HG03354 (cell line): Measurements from ENCODE around the gene ID1.
"Not testable (repeated sequence)": the region's sequence is repeated elsewhere in the genome, so short reads cannot be mapped to it uniquely, and the experiment has no call there.

ENCODE experiments used
- ATAC-seq: cut with Tn5 transposase; IDR thresholded peaks from one replicate; pipeline ENCODE4 v1.9.1; 2021; ENCODE audit warnings: mild to moderate bottlenecking; ENCODE audit not compliant: unreplicated experiment, poor library complexity, severe bottlenecking

Gene ID1

DNA sequence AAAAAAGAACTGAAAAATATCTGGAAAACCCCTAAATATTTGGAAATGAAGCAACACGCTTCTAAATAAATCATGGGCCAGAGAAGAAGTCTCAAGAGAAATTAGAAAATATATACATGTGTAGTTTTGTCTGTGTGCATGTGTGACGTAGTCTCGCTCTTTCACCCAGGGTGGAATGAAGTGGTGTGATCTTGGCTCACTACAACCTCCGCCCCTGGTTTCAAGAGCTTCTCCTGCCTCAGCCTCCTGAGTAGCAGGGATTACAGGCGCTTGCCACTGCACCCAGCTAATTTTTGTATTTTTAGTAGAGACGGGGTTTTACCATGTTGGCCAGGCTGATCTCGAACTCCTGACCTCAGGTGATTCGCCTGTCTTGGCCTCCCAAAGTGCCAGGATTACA lies 21.4 kb downstream of the ID1 start:
- ATAC-seq, result not testable (repeated sequence)

DNA sequence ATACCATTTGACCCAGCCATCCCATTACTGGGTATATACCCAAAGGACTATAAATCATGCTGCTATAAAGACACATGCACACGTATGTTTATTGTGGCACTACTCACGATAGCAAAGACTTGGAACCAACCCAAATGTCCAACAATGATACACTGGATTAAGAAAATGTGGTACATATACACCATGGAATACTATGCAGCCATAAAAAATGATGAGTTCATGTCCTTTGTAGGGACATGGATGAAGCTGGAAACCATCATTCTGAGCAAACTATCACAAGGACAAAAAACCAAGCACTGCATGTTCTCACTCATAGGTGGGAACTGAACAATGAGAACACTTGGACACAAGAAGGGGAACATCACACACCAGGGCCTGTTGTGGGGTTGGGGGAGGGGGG lies 23.0 kb downstream of the ID1 start:
- not testable (repeated sequence) for ATAC-seq

DNA sequence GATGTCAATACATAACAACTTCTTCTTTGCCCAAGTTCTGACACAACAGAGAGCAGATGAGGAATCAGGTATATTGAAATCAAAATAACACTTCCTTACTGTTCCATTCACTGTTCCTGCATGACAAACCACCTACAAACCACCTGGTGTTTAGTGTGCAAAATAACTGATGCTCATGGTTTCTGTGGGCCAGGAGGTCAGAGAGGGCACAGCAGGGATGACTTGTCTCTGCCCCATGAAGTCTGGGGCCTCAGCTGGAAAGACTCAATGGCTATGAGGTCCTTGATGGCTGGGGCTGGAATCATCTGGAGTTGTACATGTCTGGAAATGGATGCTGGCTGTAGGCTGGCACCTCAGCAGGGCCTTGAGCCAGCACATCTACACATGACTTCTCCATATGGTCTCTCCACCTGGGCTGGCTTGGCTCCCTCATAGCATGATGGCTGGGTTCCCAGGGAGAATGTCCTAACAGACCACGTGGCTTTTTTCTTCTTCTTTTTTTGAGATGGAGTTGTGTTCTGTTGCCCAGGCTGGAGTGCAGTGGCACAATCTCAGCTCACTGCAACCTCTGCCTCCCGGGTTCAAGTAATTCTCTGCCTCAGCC lies 25.2 kb downstream of the ID1 start:
- ATAC-seq, result no peak

DNA sequence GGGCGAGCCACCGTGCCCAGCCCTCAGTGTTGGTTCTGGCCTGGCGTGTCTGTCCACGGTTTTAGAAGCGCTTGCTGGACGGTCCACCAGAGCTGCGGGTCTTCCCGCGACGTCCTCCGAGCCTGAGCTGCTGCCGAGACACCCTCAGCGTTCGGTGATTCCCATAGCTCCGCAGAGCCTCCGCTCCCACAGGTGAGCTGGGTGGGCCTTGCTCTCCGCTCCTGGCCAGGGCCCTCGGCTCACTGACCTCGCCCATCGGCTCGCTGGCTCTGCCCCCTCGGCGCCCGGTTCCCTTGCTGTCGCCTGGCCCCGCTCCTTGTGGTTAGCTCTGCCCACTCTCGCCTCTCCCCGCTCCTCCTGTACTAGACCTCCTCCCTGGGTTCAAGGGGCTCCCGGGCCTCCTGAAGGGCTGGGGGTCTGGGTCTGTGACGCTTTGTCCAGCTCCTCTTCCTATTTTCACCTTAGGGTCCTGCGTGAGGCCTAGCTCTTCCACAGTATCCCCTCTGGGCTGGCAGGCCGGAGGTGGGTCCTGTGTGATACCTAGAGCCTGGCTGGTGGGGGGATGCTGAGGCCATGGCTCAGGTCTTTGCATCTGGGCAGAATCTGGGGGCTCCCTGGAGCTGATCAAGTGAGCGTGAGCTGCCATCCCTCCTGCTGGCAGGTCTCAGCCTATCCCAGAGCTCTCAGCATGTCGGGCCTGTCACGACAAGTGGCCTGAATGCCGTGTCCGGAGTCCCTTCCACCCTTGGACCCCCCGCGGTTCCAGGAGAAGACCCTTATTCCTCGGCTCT lies 27.7 kb downstream of the ID1 start:
- ATAC-seq, result no peak

DNA sequence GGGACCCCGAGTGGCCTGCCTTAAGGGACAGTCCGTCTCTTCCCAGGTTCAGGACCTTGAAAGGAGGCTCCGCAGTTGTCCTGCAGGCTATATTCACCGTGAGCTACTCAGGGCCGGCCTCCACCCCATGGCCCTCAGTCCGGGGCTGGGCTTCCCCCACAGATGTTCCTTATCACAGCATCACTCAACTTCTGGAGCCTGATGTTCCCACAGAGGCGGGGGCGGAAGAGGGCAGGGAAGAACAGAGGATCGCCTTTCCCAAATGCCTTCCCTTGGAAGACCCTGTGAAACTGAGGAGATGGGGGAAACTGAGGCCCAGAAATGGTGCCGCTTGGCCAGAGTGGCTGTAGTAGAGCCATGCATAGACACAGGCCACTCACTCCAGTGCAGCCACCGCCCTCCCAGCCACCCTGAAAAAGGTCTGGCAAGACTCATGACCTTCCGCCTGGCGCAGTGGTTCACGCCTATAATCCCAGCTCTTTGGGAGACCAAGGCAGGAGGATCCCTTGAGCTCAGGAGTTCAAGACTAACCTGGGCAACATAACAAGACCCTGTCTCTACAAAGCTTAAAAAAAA lies 28.3 kb downstream of the ID1 start:
- no peak for ATAC-seq

DNA sequence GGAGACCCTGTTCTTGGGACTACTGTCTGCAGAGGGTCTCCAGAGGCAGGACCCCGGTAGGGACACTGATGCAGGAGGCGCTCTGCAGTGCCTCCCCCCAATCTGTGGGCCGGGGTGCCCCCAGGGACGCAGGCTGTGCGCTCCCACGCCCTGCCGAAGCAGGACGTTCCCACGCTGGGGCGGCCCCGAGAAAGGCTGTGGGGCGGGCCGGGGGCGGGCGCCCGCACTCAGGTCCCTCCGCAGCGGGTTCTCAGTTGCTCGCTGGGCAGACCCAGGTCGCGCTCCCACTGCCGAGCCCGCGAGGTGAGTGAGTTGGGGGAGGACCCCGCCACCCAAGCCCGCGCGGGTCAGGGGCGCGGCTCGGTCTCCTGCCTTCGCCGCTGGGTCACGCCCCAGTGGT lies 32.6 kb downstream of the ID1 start, which contains the start of gene COX4I2:
COX4I2 (plus strand) TSS at position 253 of the 400 bp plus-strand sequence. CDS start 1,106 bp downstream, outside the sequence.
- ATAC-seq, result no peak

DNA sequence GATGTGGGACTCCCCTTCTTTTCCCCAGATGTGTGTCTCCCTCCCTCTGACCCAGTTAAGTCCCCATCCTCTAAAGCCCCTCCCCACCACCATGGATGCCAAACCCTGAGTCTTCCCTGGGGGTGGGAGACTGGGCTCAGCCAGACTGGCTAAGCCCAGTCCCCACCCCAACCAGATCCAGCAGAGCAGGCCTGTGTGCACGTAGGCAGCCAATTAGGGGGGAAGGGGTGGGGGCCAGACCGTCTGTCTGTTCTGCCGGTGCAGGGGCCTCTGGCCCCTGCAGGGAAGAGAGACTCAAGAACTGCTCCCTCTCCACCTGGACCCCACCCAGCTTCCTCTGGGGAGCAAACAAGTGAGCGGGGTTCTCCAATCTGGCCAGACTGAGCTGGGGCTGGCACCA lies 33.2 kb downstream of the ID1 start:
- ATAC-seq, result no peak

DNA sequence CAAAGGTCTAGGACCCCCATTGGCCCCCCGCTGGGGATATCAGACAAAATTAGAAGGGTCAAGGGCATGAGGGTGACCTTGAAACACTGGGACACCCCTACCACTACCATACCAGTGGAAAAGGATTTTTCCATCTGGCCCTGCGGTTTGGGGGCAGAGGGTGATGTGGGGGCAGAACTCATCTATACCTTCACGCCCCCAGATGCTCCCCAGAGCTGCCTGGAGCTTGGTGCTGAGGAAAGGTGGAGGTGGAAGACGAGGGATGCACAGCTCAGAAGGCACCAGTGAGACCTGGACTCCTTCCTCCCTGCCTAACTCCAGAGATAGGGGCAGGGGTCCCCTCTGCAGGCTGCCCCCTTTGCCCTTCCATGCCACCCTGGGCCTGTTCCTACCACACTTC lies 33.7 kb downstream of the ID1 start:
- ATAC-seq, result no peak

DNA sequence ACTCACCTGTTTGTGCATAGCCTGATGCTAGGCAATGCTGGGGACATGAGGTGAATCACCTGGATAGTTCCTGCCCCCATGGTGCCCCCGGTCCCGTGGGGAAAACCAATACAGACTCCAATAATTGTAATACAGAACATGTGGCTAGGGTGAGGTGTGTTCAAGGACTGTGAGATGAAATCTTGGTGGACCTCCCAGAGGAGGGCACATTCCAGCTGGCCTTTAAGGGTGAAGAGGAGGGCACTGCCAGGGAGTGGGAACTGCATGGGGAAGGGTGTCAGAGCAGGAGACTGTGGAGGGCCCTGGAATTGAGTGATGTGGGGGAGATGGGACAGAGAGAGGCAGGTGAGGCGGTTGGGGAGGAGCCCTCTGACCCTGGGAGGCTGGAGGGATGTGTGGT lies 35.2 kb downstream of the ID1 start:
- no peak for ATAC-seq

DNA sequence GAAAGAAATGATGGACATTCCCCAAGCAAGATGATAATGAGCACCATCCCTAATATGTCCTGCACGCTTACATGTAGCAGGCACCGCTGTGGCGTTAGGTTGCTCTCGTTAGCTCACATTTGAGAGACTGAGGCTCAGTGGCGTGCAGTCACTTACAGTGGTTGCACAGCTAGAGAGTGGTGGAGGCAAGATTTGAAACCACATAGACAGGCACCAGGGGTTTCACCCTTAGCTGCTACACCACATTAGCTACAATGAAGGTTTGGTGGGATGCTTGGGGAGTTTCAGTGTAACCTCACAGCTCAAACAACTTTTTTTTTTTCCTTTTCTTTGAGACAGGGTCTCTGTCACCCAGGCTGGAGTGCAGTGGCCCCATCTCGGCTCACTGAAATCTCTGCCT lies 36.3 kb downstream of the ID1 start:
- no peak for ATAC-seq

DNA sequence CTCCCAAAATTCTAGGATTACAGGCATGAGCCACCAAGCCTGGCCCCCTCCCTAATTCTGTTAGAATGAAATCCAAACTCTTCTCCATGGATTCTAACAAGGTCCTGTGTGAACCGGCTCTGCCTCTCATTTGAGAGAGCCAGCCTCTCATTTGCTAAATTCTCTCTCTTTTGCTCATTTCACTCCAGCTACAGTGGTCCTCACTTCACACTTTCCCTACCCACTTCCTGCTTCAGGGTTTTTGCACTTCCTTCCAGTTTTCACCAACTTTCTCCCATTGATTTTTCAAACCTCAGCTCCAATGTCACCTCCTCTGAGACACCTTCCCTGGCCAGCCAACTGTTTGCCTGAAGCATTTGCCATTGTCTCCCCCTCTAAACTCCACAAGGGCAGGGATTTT lies 37.7 kb downstream of the ID1 start:
- ATAC-seq, result no peak

DNA sequence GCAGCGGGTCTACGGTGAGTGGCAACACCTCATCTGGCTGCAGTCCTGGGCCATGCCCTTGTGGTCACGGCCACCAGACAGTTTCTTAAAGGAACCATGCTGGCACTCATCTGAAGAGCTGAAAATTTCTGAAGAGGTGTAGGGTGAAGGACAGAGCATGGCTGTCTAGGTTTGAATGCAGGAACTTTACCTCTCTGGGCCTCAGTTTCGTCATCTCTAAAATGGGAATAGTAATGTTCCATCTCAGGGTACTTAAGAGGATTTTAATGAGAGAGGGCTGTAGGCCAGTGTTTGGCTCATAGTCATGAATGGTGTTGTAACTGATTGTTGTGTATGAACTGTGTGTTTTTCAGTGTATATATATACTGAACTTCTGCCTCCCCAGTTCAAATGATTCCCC lies 38.4 kb downstream of the ID1 start:
- ATAC-seq, result no peak

DNA sequence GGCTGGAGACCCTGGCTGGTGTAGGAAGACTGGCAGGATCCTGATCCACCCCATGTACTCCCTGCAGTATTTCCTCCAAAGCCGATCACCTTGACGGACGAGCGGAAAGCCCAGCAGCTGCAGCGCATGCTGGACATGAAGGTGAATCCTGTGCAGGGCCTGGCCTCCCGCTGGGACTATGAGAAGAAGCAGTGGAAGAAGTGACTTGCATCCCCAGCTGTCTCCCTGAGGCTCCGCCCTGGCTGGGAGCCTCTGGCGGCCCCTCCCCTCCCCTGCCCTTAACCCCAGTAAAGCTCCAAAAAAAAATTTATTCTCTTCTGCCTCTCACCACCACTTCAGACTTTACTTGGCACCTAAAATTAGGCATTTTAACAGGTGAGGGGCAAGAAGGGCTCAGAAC lies 39.6 kb downstream of the ID1 start:
- ATAC-seq, result no peak

DNA sequence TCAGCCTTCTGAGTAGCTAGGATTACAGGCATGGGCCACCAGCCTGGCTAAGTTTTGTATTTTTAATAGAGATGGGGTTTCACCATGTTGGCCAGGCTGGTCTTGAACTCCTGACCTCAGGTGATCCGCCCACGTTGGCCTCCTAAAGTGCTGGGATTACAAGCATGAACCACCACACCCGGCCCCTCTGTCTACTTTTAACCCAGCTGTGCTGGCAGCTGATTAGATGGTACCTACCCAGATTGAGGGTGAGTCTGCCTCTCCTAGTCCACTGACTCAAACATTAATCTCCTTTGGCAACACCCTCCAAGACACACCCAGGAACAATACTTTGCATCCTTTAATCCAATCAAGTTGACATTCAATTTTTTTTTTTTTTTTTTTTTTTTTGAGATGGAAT lies 43.0 kb downstream of the ID1 start:
- not testable (repeated sequence) for ATAC-seq

DNA sequence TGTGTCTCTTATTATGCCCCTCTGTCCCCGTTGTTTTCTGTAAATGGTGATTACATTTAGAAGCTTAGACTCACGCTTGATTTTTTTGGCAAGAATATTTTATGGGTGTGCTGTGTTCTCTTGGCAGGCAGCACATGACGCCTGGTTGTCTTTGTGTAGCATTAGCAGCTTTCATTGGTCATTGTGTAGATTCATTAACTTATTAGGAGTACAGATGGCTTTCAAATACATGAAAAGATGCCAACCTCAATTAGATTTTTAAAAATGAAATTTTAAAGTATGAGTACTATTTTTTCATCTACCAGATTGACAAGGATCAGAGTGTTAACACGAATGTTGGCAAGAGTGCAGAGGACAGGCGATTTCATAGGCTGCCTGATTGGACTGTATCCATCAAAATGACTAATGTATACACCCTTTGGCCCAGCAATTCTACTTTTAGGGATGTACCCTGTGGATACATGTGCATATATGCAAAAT lies 47.9 kb downstream of the ID1 start:
- ATAC-seq, result no peak

DNA sequence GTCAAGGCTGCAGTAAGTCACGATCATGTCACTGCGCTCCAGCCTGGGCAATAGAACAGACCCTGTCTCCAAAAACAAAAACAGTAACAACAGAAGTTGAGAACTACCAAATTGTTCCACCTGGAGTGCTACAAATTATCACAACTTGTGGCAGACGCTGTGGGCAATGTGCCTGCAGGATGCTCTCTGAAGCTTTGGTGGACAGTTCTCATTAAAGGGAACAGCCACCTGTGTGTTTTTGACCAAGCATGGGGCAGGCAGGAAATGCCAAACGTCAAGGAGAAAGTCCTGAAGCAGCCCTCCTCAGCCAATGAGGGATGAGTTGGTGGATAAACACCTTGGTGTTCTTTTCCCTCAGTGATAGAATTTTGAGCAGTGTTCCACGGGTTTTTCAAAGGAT lies 48.5 kb downstream of the ID1 start:
- ATAC-seq, result no peak

DNA sequence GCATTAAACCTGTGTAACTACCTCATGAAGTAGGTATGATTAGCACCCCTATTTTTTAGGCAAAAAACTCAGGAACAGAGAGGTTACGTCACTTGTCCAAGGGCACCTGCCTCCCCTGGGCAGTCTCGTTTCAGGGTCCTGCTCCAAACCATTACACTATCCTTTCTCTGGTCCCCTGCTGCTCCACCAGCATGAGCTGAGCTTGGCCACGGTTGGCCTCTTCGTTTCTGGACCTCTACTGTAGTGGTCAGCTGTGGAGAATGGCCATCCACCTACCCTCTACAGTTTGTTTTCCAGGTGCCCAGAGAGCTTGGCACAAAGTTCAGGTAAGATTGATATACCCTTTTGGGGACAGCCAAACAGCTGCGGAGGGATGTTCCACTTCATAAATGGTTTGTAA lies 49.4 kb downstream of the ID1 start:
- ATAC-seq, result no peak
